Stimulated activated CD8-positive, alpha-beta memory T cell treated with anti-CD3 and anti-CD28 coated beads, Interleukin-4, amount 100 ng/mL, for 1 hour (primary cell): Measurements from ENCODE around the gene PARP4.
"Not testable (repeated sequence)": the region's sequence is repeated elsewhere in the genome, so short reads cannot be mapped to it uniquely, and the experiment has no call there.

Source experiments
- DNase-seq, 2 donors: peaks; one replicate each; pipeline ENCODE4 v3.0.0-alpha.2; 2020; ENCODE audit warnings: low read depth in 2 of 2, low spot score in 1 of 2

The PARP4 gene

GRCh38 chr13:24371273-24371672, 141.3 kb downstream of the PARP4 start:
- not testable (repeated sequence) for DNase-seq
